ENCODE data around the gene ACOXL.
A peak's percentile ranks its signal among the peaks of the same experiment; 100 is the strongest.

Gene ACOXL

DNA sequence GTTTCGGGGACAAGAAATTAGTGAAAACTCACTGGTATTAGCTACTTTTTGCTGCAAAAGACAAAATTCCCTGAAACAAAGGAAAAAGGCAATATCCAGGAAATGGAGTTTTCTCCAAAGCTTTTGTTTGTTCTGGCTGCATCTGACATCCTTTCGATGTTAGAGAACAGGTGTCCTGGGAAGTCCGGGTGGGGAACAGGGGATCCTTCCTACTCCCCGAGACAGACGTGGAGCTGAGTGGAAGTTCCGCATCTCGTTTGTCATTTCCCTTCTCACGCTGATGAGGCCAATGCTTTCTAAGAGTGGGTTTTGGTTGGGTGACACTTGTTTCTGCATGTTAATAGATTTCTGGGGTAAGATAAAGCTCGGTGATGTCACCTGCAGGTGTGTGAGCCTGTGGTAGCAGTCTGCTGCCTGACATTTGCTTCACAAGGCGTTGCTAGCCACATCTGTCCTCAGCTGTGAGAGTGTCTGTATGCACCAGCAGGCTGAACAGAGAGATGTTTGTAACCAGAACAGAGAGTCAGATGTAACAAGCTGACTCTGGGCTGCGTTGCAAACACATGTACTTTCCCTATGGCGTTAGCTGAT, 125.9 kb downstream of the ACOXL start:
- DNase-seq: peak in 4 of 5 experiments; percentile 45 to 99 (median 68)

GRCh38 chr2:110858993-110859701, 126.8 kb downstream of the ACOXL start:
- DNase-seq: peak in 1 of 5 experiments; percentile 69

DNA sequence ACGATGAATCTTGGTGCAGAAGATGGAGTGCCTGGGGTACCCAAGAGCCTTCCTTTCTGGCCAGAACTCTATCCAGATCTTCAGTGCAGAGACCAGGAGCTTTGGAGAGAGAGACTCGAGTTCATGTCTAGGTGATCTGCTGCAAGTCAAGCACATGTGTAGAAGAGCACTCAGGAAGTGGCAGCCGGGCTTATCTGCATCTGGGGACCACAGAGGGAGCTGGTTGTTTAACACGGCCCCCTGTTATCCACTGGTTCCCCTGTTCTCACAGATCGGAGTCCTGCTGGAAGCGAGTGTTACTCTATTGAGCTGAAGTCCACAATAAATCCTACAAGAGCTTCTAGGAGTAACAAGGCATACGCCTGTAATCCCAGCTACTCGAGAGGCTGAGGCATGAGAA, 128.3 kb downstream of the ACOXL start:
- DNase-seq: peak in 2 of 5 experiments; percentile 19 to 84

DNA sequence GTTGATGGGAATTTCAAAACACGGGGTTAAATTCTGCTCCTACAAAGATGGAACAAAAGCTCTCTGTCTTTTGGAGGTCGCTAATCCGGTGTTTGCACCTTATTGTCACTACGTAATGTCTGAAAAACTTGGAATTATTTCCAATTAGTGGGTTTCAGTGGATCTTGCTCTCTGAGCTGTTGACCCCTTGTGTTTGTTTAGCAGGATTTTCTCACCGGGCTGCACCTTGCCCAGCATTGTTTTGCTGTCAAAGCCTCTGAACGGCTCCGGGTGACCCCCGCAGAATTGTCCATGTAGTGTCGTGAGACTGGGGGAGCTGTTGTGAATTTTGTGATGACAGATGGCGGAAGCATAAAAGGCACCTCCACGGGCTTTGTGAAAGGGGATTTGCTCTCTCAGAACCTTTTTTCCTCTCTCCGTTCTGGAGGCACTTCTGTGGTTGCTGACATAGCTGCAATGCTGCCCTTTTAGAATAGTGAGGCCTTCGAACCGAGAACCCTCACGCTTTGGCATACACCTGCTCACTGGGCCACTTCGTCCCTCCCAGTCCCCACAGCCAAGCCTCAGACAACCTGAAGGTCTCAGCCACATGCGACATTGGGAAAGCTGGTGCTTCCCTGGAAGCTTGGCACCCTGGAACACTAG, 129.4 kb downstream of the ACOXL start:
- no peak for DNase-seq

- DNase-seq: no peak
These were observed 131.4 kb downstream of the ACOXL start for GRCh38 chr2:110863726-110864125.

DNA sequence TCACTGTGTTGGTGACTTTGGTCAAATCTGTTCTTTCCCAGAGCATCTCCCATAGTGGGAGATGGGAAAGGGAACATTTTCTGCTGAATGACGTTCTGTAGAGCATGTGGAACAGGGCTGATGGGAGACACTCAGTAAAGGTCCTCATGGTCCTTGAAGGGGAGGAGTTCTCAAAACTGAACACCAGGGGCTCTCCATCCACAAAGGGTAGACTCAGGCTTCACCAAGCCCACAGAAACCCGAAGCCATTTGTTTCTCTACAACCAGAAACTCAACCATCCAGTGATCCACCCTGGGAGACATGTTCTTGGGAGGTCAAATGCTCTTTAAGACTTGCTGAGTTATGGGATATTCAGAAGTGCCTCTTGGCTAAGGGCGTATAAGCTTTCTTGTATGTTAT, 131.8 kb downstream of the ACOXL start:
- no peak for DNase-seq

GRCh38 chr2:110864731-110865130, 132.4 kb downstream of the ACOXL start:
- DNase-seq: no peak

DNA sequence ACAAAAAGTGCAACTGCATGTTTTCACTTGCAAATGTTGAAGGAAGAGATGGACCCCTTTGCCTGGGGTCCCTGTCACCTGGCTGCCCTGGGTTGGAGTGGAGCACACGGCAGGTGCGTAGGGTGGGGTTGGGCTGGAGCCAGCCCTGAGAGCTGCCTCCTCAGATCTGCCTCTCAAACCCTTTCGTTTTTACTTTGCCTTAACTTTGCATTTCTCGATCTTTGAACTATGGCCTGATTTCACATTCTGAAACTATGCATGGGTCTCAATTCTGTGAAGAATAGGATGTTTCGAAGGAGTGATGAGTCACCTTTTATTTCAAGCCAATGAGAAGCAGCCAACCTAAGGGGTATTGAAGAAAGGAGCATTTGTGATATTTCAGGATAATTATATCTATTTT, 132.8 kb downstream of the ACOXL start:
- DNase-seq: peak in 1 of 5 experiments; percentile 88

DNA sequence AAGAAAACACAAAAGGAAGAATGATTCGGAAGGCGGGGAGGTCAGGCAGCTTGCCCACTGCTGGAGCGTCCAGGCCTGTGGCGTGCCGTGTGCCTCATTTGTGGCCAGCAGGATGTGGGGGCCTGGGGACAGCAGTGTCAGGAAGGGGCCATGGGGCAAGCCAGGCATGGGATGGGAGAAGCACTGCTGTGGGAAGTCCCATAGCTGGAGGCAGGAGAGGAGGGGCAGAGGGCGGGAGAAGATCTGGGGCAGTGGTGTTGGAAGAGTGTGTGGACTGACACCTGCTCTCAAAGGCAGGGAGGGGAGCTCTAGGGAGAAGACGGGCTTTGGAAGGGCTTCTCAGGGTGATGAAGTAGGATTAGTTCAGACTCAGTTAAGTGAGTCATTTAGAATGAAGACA, 133.7 kb downstream of the ACOXL start:
- no peak for DNase-seq

GRCh38 chr2:110866466-110866865, 134.1 kb downstream of the ACOXL start:
- DNase-seq: peak in 2 of 5 experiments; percentile 50 to 55

GRCh38 chr2:110867078-110867477, 134.7 kb downstream of the ACOXL start:
- DNase-seq: peak in 1 of 5 experiments; percentile 73

- DNase-seq: no peak
These were observed 136.6 kb downstream of the ACOXL start for GRCh38 chr2:110868971-110869370.

DNA sequence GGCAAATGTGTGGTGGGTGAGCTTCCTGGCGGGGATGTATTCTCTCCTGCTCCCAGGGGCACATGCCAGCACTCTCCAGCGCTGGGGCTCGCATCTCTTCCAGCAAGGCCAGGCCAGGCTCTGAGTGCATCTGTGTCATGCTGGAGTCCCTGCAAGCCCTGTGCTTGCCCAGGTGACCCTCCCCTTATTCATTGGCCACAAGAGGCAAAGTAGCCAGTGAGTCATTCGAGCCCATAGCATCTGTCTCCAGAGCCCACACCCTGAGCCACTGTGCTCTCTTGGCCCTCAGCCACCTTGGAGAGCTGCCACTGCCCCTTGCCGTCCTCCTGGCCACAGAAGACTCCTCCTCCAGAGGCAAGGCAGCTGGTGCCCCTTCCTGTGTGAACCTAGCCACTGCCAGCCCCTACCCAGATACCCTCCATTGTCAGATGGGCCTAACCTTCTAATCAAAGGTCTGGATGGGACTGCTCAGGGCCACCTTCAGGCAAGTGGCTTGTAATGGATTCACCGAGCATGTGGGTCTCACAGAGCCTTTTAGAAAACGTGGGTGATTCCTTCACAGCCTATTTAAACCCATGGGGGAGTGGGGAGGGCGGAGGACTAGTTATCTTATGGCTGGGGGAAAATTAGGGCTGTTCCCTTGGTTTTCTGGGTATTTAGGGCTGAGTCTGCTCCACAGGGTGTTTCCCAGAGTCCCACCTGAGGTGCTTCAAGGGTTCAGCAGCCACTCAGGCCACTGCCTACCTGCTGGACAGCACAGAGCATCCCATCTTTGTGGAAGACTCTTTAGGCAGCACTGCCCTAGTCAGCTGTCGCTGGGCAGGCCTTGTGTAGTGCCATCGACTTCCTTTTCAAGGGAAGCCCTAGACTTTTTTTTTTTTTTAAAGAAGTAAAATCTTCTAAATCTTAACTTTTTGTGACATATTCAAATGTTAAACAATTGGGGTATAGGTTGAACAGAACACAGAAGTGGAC, 137.4 kb downstream of the ACOXL start:
- DNase-seq: no peak

DNA sequence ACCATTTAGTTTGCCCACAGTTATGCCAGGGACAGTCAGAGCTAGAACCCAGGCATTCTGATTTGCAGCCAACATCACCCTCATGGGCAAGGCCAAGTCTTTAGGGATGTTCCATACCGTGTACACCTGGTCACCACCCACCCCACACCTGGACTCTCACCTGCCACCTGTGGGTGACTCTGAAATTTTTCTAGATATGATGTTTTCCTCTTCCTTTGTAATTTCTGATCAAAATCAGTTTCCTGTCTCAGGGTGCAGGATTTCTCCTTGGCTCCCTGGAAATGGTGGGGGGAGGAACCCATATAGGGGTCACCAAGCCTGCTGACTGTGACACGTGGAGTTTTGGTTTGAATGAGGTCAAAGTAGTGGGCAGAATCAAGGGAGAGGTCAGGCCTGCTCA, 138.2 kb downstream of the ACOXL start:
- DNase-seq: no peak

DNA sequence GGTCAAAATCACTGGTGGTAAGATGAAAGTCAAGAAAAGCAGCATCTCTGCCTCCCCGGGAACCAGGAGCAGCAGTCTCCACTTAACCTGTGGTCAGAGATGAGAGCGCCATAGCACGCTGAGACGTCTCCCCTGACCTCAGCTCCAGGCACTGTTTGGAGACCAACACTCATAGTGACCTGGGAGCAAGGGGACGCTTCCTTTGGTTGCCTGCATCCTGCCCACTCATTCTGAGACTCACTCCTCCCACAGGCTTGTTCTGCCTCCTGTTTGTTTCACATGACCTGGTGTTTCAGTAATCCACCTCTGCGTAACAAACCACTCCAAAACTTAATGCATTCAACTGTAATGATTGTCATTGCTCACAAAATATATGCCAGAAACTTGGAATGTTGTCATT, 139.3 kb downstream of the ACOXL start:
- peak in 1 of 5 experiments; percentile 65 for DNase-seq

GRCh38 chr2:110872521-110872920, 140.1 kb downstream of the ACOXL start:
- no peak for DNase-seq

DNA sequence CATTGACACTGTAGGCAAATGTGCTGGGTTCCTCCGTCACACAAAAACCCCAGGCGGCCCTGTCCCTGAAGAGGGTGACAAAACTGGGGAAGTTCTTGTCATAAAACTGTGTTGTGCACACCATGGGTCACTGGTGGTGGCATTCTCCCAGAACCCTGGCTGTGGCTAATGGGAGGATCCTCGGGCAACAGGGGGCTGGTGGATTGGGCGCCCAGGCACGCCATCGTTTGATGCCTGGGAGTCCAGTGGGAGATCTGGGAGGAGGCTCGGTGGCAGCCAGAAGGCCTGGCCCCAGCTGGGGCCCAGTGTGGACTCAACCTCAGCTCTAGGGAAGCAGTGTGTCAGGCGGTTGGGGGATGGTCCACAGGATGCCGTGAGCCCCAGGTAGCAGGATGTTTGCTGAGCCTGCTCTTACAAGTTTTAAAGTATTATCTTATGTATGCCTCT, 140.7 kb downstream of the ACOXL start:
- DNase-seq: no peak

DNA sequence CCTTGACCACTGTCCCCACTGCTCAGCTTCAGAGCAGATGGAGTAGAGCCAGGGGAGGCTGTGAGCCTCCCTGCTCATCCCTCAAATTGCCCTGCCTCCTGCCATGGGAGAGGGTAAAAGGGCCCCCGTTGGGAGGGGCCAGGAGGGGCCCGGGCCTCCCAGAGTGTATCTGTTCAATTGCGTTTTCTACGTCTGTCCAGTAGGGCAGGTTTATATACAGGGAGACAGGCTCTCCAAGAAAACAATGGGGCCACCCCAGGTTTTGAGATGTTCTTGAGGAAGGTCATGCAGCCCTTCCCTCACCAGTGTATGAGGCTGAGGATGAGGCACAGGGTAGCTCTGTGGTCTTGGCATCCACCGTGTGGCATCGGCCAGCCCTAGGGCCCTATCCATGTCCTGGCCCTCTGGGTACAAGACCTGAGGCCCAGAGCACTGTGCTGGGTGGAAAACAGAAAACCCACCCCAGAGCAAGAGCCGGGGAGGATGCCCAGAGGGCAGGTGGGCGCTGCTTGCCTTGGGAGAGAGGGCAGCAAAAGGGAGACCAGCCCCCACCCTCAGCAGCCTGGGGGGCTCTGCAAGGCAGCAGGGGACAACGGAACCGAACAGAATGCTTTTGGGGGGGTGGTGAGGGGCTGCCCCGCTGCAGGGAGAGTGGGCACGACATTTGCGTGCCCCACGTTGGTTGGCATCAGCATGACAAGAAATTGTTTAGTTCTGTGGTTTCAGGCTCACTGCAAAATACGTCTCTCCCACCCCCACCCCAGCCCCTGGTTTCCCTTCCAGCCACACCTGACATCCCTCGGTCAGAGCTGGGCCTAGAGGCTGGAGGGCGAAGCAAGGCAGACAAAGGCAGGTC, 141.5 kb downstream of the ACOXL start:
- DNase-seq: no peak

DNA sequence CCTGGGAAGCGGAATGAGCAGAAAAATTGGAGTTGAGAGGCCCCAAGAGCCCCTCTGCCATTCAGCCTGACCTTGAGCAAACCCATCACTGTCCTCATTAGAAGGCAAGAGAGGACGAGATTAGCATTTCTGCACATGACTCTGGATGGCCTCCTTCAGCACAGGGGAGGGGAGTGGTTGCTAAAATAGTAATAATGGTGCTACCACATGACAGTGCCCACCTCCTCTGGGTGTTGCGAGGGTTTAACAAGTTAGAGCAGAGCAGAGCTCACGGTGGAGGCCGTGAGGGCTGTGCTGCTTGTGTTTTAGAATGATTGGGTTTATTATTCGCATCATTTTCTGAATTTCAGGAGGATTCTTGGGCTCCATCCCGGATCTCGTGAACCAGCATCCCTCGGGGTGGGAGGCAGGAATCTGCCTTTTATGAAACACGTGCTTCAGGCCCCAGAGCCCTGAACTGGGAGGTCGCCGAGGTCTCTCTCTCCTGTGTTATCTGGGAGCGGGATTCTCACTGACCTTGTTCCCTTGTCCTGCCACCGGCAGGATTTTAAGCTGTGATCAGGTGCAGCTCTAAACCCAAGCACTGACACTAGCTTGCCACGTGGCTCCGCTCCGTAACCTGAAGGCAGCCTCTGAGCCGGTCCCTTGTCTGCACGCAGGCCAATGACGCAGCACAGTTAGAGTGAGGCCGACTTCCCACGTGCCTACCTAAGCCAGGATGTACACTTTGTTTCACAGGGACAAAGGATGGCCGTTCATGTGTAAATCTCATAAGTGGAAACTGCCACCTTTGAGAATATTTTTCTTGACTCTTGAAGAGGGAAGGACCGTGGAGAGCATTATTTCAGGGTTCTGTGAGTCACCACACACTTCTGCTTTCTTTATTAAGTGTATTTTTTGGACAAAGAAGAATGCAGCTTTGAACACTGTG, 142.3 kb downstream of the ACOXL start:
- no peak for DNase-seq

- no peak for DNase-seq
These were observed 143.0 kb downstream of the ACOXL start for GRCh38 chr2:110875384-110875725.
